NCI-H446 treated with DMSO at 0.1 percent for 48 hours (cell line): ENCODE data around the gene SNX13.
"Not testable (repeated sequence)": the region's sequence is repeated elsewhere in the genome, so short reads cannot be mapped to it uniquely, and the experiment has no call there.

Experiments
- DNase-seq: peaks from one replicate; lab custom pipeline; 2025; lab: John Stamatoyannopoulos, UW

Gene SNX13

GRCh38 chr7:17912050-17912449, 28.2 kb downstream of the SNX13 start:
- DNase-seq: no peak

DNA sequence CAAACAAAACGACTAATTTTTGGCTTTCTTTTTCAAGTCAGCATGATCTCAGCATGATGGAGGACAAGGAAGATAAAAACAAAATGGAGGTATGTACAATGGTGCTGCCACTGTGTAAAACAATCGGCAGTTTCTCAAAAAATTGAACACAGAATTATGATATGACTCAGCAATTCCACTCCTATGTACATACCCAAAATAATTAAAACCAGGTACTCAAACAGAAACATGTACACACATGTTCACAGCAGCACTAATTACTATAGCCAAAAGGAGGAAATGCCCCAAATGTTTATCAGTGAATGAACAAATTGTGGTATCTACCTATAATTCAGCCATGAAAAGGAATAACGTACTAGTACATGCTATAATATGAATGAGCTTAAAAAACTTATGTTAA, 29.9 kb downstream of the SNX13 start:
- no peak for DNase-seq

DNA sequence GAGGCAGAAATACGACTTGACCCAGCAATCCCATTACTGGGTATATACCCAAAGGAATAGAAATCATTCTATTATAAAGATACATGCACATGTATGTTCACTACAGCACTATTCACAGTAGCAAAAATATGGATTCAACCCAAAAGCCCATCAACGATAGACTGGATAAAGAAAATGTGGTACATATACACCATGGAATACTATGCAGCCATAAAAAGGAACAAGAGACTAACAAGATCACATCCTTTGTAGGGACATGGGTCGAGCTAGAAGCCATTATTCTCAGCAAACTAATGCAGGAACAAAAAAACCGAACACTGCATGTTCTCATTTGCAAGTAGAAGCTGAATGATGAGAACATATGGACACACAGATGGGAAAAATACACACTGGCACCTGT, 31.0 kb downstream of the SNX13 start:
- not testable (repeated sequence) for DNase-seq

DNA sequence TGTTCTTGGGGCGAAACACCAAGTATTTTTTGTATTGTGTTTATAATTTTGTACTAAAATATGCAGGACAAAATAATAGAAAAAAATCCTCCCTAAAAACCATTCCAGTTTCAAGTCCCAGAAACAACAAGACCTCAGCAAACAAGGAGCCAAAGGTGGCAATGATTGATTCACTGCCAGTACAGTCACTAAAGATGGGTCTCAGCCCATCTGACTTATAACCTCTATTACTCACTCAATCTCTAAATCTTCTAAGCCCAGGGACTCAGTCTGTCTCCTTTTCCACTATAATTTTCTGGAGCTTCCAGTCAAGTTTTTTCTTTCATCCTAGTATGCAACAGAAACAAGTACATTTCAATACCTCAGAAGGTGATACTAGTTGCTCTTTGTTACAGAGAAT, 33.3 kb downstream of the SNX13 start:
- no peak for DNase-seq

DNA sequence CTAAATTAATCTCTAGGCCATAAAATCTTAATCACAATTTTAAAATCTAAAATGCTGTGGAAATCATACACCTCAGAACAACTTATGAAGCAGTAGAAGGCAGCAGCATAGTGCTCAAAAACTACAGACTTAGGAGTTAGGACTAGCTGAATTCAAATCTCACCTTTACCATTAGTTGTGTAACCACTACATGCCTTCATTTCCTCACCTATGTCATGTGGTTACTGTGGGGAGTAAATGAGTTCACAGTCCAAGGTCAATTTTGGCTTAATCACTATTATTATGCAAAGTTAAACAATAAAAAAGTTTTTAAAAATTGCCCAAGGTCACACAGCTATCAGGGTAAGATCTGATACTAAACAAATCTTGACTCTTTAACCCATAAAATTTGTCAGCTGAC, 37.0 kb downstream of the SNX13 start:
- no peak for DNase-seq

DNA sequence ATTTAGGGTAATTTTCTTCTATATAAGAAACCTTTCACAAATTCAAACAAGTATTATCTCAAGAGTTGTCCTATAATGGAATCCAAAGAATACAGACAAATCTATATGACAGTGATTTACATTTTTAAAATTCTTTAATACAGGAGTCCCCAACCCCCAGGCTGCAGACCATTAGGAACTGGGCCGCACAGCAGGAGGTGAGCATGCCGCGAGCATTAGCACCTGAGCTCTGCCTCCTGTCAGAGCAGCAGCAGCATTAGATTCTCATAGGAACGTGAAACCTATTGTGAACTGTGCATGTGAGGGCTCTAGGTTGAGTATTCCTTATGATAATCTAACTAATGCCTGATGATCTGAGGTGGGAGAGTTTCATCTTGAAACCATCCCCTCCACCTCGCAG, 37.7 kb downstream of the SNX13 start:
- no peak for DNase-seq

- DNase-seq: no peak
These were observed 39.8 kb downstream of the SNX13 start for GRCh38 chr7:17900464-17900863.

DNA sequence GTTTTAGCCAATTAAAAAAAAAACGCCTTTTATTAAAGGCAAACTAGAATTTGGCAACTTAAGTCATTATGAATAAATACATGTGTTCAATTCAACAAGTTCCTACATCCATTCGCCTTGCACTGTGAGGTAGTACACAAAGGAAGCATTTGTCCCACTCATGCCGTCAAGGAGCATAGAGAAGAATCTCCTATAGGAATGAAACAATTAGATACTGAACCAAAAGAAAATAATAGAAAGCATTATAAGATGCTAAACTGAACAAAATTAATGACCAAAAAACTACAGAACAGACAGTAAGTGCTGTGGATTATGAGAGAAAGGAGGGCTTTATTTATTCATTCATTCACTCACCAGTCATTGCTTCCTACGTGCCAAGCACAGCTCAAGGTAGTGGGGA, 42.2 kb downstream of the SNX13 start:
- DNase-seq: no peak

- no peak for DNase-seq
These were observed 53.0 kb downstream of the SNX13 start for GRCh38 chr7:17887286-17887685.

GRCh38 chr7:17882685-17883084, 57.6 kb downstream of the SNX13 start:
- no peak for DNase-seq

DNA sequence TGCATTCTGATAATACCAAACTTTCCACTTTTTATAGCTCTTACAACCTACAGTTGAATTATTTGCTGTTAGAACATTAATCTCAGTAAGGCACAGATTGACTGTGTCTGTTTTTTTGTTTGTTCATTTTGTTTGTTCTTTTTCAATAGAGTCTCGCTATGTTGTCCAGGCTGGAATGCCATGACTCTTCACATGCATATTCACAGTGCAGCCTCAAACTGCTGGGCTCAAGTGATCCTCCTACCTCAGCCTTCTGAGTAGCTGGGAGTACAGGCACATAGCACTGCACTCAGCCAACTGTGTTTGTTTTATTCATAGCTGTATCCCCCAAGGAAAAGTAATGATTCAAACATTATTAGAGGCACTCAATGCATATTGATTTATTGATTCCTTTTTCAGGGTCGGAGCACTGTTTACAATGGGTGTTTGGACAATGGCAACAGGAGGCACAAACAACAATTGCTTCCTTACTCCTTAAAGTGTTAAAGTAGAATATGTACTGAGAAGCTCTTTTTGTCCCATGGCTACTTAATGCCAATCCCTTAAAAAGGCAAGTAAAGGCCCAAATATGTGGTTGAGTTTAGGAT, 61.1 kb downstream of the SNX13 start:
- DNase-seq: no peak

DNA sequence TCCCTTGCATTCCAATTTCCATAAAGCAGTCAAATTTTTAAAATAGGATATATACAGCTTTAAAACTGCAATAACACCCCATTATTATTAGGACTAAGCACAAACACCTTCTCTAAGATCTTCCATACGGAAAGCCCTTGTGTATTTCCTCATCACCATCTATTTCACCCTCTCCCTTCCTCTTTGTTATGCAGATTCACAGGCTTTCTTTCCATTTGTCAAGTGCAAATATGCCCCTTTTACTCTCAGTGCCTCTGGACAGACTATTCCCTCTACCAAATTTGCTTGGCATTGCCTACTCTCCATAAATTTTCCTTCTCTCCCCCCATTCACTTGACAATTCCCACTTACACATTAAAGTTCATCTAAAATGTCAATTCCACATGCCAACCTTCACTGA, 61.7 kb downstream of the SNX13 start:
- DNase-seq: no peak

DNA sequence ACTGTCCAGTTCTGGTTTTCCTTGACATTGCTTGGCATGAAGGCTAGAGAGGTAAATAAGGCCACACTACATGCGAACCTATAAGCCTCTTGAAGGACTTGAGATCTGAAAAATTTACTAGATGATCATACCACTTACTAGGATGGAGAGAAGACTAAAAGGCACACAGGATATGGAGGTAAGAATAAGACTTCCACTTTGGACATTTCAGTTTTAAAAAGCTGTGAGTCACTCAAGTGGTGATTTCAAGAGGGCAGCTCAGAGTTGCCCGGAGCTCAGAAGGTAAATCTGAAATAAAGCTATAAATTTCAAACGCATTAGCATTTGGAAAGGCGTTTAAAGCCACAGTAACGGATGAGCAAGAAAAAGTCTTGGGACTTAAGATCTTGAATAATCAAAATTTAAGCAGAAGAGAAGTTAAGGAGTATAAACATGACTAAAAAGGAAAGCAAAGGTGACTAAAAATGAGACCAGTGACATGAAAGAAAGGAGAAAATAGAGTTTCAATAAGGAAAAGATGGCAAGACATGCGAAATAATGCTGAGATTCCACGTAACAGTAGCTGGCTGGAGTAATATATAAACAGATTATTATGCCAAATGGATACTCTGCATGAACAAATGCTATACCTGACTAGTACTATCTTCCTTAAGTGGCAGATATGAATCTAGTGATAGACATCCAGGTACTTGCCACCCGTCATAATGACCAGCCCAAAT, 68.3 kb downstream of the SNX13 start:
- DNase-seq: no peak

DNA sequence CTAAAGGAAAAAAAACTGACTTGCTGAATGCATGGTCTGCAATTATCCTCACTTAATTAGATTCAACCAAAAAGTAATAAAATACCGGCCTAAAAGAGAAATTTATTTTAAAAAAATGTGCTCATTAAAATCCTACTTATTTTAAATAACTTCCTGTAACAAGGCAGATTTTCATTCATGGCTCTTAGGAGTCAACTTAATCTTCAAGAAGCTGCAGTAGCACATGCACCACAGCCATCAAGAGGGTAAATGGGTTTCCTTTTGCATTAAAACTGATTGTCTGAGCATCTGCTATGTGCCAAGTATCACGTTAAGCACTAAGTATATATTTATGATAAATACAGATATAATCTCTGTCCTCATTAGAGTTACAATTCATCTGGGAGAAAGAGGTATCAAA, 69.9 kb downstream of the SNX13 start:
- DNase-seq: no peak

GRCh38 chr7:17863809-17864143, 76.5 kb downstream of the SNX13 start:
- DNase-seq: no peak

- no peak for DNase-seq
These were observed 77.0 kb downstream of the SNX13 start for GRCh38 chr7:17863095-17863808.

- no peak for DNase-seq
These were observed 84.0 kb downstream of the SNX13 start for GRCh38 chr7:17856251-17856650.

GRCh38 chr7:17855202-17855601, 85.1 kb downstream of the SNX13 start:
- no peak for DNase-seq

DNA sequence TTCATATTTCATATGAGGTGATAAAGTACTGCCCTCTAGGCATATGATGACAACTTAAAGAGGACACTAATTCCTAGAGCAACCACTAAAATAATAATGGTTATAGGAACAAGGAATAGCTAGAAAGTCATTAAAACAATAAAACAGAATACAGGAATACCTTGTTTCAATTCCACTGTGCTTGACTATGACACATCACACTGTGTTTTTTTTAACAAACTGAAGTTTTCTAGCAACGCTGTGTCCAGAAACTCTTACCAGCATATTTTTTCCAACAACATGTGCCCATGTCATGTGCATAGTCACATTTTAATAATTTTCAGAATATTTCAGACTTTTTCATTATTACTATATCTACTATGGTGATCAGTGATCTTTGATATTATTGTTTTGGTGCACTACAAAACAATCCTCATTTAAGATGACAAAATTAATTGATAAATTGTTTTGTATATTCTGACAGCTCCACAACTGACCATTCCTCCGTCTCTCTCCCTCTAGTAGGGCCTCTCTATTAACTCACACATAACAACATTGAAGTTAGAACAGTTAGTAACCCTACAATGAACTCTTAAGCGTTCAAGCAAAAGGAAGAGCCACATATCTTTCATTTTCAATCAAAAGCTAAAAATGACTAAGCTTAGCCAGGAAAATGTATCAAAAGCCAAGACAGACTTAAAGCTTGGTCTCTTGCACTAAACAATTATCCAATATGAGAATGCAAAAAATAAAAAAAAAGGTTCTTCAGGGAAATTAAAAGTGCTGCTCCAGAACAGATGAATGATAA, 85.8 kb downstream of the SNX13 start:
- DNase-seq: no peak

DNA sequence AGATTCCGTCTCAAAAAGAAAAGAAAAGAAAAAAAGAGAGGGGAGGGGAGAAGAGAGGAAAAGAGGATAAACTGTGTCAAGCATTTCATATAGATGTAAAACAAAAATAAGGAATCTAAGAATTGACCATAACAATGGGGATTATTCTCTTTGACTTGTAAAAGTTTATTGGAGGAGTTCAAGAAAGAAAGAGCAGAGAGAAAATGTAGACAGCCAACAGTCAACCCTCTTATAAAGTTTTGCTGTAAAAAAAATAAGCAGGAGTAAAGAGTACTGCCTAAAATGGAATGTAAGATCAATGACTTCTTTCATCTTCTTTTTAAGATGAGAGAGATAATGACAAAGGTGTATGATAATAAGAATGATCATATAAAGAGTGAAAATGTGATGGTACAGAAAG, 87.9 kb downstream of the SNX13 start:
- no peak for DNase-seq

GRCh38 chr7:17849504-17849903, 90.8 kb downstream of the SNX13 start:
- no peak for DNase-seq

- DNase-seq: no peak
These were observed 91.8 kb downstream of the SNX13 start for GRCh38 chr7:17848516-17848915.

GRCh38 chr7:17846935-17847334, 93.4 kb downstream of the SNX13 start:
- DNase-seq: no peak
